Measurements from ENCODE around the gene ZNF697. TPM values are rescaled to one million over a fixed set of nuclear protein-coding genes. Genes with fewer than 3 reads are reported as not detected.

ZNF697 gene
- total and polyA plus RNA-seq, 7 donors, result 1.3 to 4.9 (median 2.9) TPM

GRCh38 chr1:119687434-119688079 lies 39.5 kb upstream of the ZNF697 start:
- H3K36me3 ChIP-seq (ENCODE audit: insufficient read depth in 1 of 2, low read depth in 1 of 2), result no peaks in the 10 kb centered on the region

GRCh38 chr1:119686661-119687060 lies 38.6 kb upstream of the ZNF697 start:
- H3K4me3 ChIP-seq, result no peak overlapping the region

More at GRCh38 chr1:119687434-119688079, 39.5 kb upstream of the ZNF697 start:
- no peaks in the 10 kb centered on the region for H3K27me3 ChIP-seq (ENCODE audit: insufficient read depth in 3 of 3, low read length in 2 of 3)
- H3K27ac ChIP-seq, result no peak overlapping the region
- no peaks in the 10 kb centered on the region for H3K4me1 ChIP-seq
- H3K4me3 ChIP-seq, result no peak overlapping the region
- ATAC-seq, result no peak
- no peak for DNase-seq
- no peaks in the 10 kb centered on the region for H3K9me3 ChIP-seq
- WGBS, 3 donors, result 74 to 80% (median 76%) methylated on average over 2 of the region's 2 CpGs
- intact Hi-C loops (cut with DNase I), result no loop called here
- no peak for TF ChIP-seq CTCF (IDR thresholded peaks at IDR 0.05)

GRCh38 chr1:119683893-119684292 lies 35.8 kb upstream of the ZNF697 start:
- Histone ChIP-seq H3K27ac (no peak overlapping the region), H3K36me3 (ENCODE audit: insufficient read depth in 1 of 2, low read depth in 1 of 2) (no peaks in the 10 kb centered on the region), H3K4me3 (no peak overlapping the region), H3K4me1 (no peaks in the 10 kb centered on the region), H3K27me3 (ENCODE audit: insufficient read depth in 3 of 3, low read length in 2 of 3) (no peaks in the 10 kb centered on the region), H3K9me3 (no peaks in the 10 kb centered on the region)
- ATAC-seq, result no peak
- 90 to 92% (median 90%) methylated on average over 1 of the region's 1 CpG for WGBS, 3 donors
- no peak for DNase-seq
- intact Hi-C loops (cut with DNase I), result no loop called here
- TF ChIP-seq CTCF (IDR thresholded peaks at IDR 0.05), result no peak

More at GRCh38 chr1:119686661-119687060, 38.6 kb upstream of the ZNF697 start:
- DNase-seq (no peak), ATAC-seq (no peak)
- Histone ChIP-seq H3K4me1 (no peaks in the 10 kb centered on the region), H3K9me3 (no peaks in the 10 kb centered on the region), H3K36me3 (ENCODE audit: insufficient read depth in 1 of 2, low read depth in 1 of 2) (no peaks in the 10 kb centered on the region), H3K27me3 (ENCODE audit: insufficient read depth in 3 of 3, low read length in 2 of 3) (no peaks in the 10 kb centered on the region), H3K27ac (no peak overlapping the region)
- WGBS, 3 donors, result 82 to 86% (median 85%) methylated on average over 3 of the region's 3 CpGs
- intact Hi-C loops (cut with DNase I), result no loop called here
- no peak for TF ChIP-seq CTCF (IDR thresholded peaks at IDR 0.05)

- no peak overlapping the region for H3K4me3 ChIP-seq
Measured at GRCh38 chr1:119682141-119682540, 34.1 kb upstream of the ZNF697 start.

More at GRCh38 chr1:119682141-119682540, 34.1 kb upstream of the ZNF697 start:
- ATAC-seq (no peak), DNase-seq (no peak)
- no peaks in the 10 kb centered on the region for H3K9me3 ChIP-seq
- TF ChIP-seq CTCF (IDR thresholded peaks at IDR 0.05), result no peak
- H3K27ac ChIP-seq, result no peak overlapping the region
- no peaks in the 10 kb centered on the region for H3K4me1 ChIP-seq
- intact Hi-C loops (cut with DNase I), result no loop called here
- no peaks in the 10 kb centered on the region for H3K36me3 ChIP-seq (ENCODE audit: insufficient read depth in 1 of 2, low read depth in 1 of 2)
- no peaks in the 10 kb centered on the region for H3K27me3 ChIP-seq (ENCODE audit: insufficient read depth in 3 of 3, low read length in 2 of 3)
